Stimulated activated CD4-positive, alpha-beta T cell treated with anti-CD3 and anti-CD28 coated beads, Interleukin-15, amount 100 ng/mL, for 1 hour (primary cell): ENCODE data around the gene ACE2.

Source experiments
- DNase-seq, 2 donors: peaks; one replicate each; pipeline ENCODE4 v3.0.0-alpha.2; 2020; ENCODE audit warnings: low read depth in 1 of 2, low spot score in 1 of 2

Gene ACE2

GRCh38 chrX:15512401-15512965 lies 88.3 kb downstream of the ACE2 start:
- DNase-seq = no peak

- no peak for DNase-seq
Measured at GRCh38 chrX:15511563-15511962, 89.2 kb downstream of the ACE2 start.
